ENCODE results near the gene RAD9A. TPM values are rescaled to one million over a fixed set of nuclear protein-coding genes. Genes with fewer than 3 reads are reported as not detected.

RAD9A gene
- polyA plus RNA-seq, 1 of the 3 experiments (the other 2 are of a cell fraction) = 22.3 TPM

GRCh38 chr11:67349036-67349435 lies 42.8 kb upstream of the RAD9A start:
- Histone ChIP-seq H3K9ac (no peak overlapping the region), H3F3A (replicated peaks; ENCODE audit: insufficient read depth) (peaks cover 36% of the 10 kb centered on the region), H3K4me1 (ENCODE audit: control insufficient read depth in 1 of 2, insufficient read depth in 2 of 2, low read depth in 1 of 2, low read length in 1 of 2) (peaks cover 14 to 46% of the 10 kb centered on the region in 2 experiments; a peak in 3 of 4 replicates), H3K4me3 (ENCODE audit: low read depth in 2 of 2, low read length in 1 of 2) (no peak overlapping the region), H3K4me2 (no peak overlapping the region), H2AFZ (ENCODE audit: low read depth) (no peak overlapping the region), H3K9me3 (no peaks in the 10 kb centered on the region), H3K79me2 (ENCODE audit: insufficient read depth) (peaks cover 16% of the 10 kb centered on the region), H3K9me2 (no peaks in the 10 kb centered on the region), H3K27ac (ENCODE audit: low read depth in 2 of 2, low read length in 1 of 2) (peak overlapping the region in 1 of 2 experiments; percentile 78; a peak in 2 of 4 replicates), H3K27me3 (ENCODE audit: insufficient read depth) (no peaks in the 10 kb centered on the region), H4K20me1 (ENCODE audit: insufficient read depth) (peaks cover 3% of the 10 kb centered on the region; the same call in 1 of the 2 replicates), H3K36me3 (replicated peaks in 1 of 2; ENCODE audit: control insufficient read depth in 1 of 2, insufficient read depth in 2 of 2, low read length in 1 of 2) (no peaks in the 10 kb centered on the region)
- ChIA-PET CTCF (interaction anchor here (0.6 to 20.0 kb wide), 12 partner anchors 8 to 268 kb away, joined by 3 to 955 read pairs (median 4); partner anchors contain the start of genes CLCF1 and PPP1CA), POLR2A (no interaction called here)
- no peak for DNase-seq
- no peak for TF ChIP-seq MEF2A (IDR thresholded peaks at IDR 0.05; ENCODE audit: borderline replicate concordance, low read depth)
- WGBS (ENCODE audit: low lambda C conversion rate) = 96% methylated on average over 5 of the region's 5 CpGs

GRCh38 chr11:67349457-67349856 lies 42.3 kb upstream of the RAD9A start:
- peaks cover 16% of the 10 kb centered on the region for H3K79me2 ChIP-seq (ENCODE audit: insufficient read depth)
- no peaks in the 10 kb centered on the region for H3K36me3 ChIP-seq (replicated peaks in 1 of 2; ENCODE audit: control insufficient read depth in 1 of 2, insufficient read depth in 2 of 2, low read length in 1 of 2)
- no peak overlapping the region for H2AFZ ChIP-seq (ENCODE audit: low read depth)
- TF ChIP-seq ZBTB33 (IDR thresholded peaks at IDR 0.05; ENCODE audit: borderline replicate concordance, low read depth) = no peak
- no peak for TF ChIP-seq NFIC (IDR thresholded peaks at IDR 0.05; ENCODE audit: borderline replicate concordance)
- TF ChIP-seq MAX (IDR thresholded peaks at IDR 0.05; ENCODE audit: low read depth) = no peak
- no peak for TF ChIP-seq GATA2 (CRISPR knock-in tag; IDR thresholded peaks at IDR 0.05)
- TF ChIP-seq RXRA (IDR thresholded peaks at IDR 0.05; ENCODE audit: borderline replicate concordance, low read depth) = no peak
- no peak for TF ChIP-seq RAD21 (IDR thresholded peaks at IDR 0.05; ENCODE audit: low read length)
- TF ChIP-seq JUND (IDR thresholded peaks at IDR 0.05) = no peak
- no peak for TF ChIP-seq PBX3 (IDR thresholded peaks at IDR 0.05)
- no peaks in the 10 kb centered on the region for H3K9me2 ChIP-seq
- CTCF ChIA-PET = interaction anchor here (0.6 to 20.0 kb wide), 12 partner anchors 8 to 268 kb away, joined by 3 to 955 read pairs (median 4); partner anchors contain the start of genes CLCF1 and PPP1CA
- WGBS (ENCODE audit: low lambda C conversion rate) = 100% methylated on average over 2 of the region's 2 CpGs
- H4K20me1 ChIP-seq (ENCODE audit: insufficient read depth) = peaks cover 3% of the 10 kb centered on the region; the same call in 1 of the 2 replicates
- H3F3A ChIP-seq (replicated peaks; ENCODE audit: insufficient read depth) = peaks cover 40% of the 10 kb centered on the region
- no peaks in the 10 kb centered on the region for H3K9me3 ChIP-seq
- no peak overlapping the region for H3K4me3 ChIP-seq (ENCODE audit: low read depth in 2 of 2, low read length in 1 of 2)
- no peak overlapping the region; a peak in 1 of 4 replicates for H3K27ac ChIP-seq (ENCODE audit: low read depth in 2 of 2, low read length in 1 of 2)
- H3K9ac ChIP-seq = no peak overlapping the region
- no peak for DNase-seq
- H3K27me3 ChIP-seq (ENCODE audit: insufficient read depth) = no peaks in the 10 kb centered on the region
- POLR2A ChIA-PET = no interaction called here
- H3K4me2 ChIP-seq = no peak overlapping the region
- peaks cover 18 to 50% of the 10 kb centered on the region in 2 experiments; a peak in 3 of 4 replicates for H3K4me1 ChIP-seq (ENCODE audit: control insufficient read depth in 1 of 2, insufficient read depth in 2 of 2, low read depth in 1 of 2, low read length in 1 of 2)
